ENCODE data around the gene CAMSAP1. TPM values are rescaled to one million over a fixed set of nuclear protein-coding genes. Genes with fewer than 3 reads are reported as not detected.

Gene CAMSAP1
- total and polyA plus RNA-seq, 10 of the 15 experiments (the other 5 are each of a cell fraction or from before 2014, with no cell fraction given), result 1.4 to 24.7 (median 8.0) TPM

GRCh38 chr9:135882011-135882410 lies 25.3 kb downstream of the CAMSAP1 start:
- SMC1A ChIA-PET (ENCODE audit: uncharacterized antibody, unreplicated experiment), result no interaction called here
- Histone ChIP-seq H3K79me2 (ENCODE audit: control insufficient read depth, insufficient read depth, low read length) (peaks cover 11% of the 10 kb centered on the region), H4K20me1 (ENCODE audit: control insufficient read depth, insufficient read depth) (no peaks in the 10 kb centered on the region; the same call in 1 of the 2 replicates), H3K4me3 (no peak overlapping the region), H3K36me3 (ENCODE audit: control insufficient read depth in 2 of 2, insufficient read depth in 2 of 2, low read length in 1 of 2) (peaks cover 0 to 11% of the 10 kb centered on the region in 2 experiments; a peak in 3 of 4 replicates), H3K27me3 (replicated peaks in 1 of 2; ENCODE audit: control insufficient read depth in 2 of 2, insufficient read depth in 2 of 2, low read length in 1 of 2) (no peaks in the 10 kb centered on the region), H3K27ac (ENCODE audit: control insufficient read depth, insufficient read depth) (no peak overlapping the region), H3K4me2 (ENCODE audit: control insufficient read depth, insufficient read depth) (no peak overlapping the region), H3K9me3 (replicated peaks; ENCODE audit: control insufficient read depth, insufficient read depth, low read length) (no peaks in the 10 kb centered on the region), H3K9ac (ENCODE audit: control insufficient read depth, insufficient read depth, low read length) (no peak overlapping the region), H2AFZ (ENCODE audit: control insufficient read depth, low read depth, low read length) (no peak overlapping the region), H3K4me1 (ENCODE audit: control insufficient read depth, insufficient read depth, low read length) (no peaks in the 10 kb centered on the region)
- DNase-seq (ENCODE audit: low read depth, low spot score) (no peak), ATAC-seq (no peak), FAIRE-seq (no peak)
- in situ Hi-C loops (cut with MboI), result no loop called here
- 94% methylated on average over 12 of the region's 12 CpGs for WGBS (ENCODE audit: insufficient coverage, insufficient replicate concordance, low lambda C conversion rate, missing lambda C conversion rate)
- RAD21 ChIA-PET (ENCODE audit: unreplicated experiment), result no interaction called here
- BruUV-seq (replicated peaks), result no TSS peak
- POLR2A ChIA-PET, result no interaction called here
- CTCF ChIA-PET, result no interaction called here
- no peak for TF ChIP-seq NR2C1 (IDR thresholded peaks at IDR 0.05)
- TF ChIP-seq BRCA1 (IDR thresholded peaks at IDR 0.05; ENCODE audit: low read depth, low read length), result no peak
- TF ChIP-seq TCF3 (IDR thresholded peaks at IDR 0.05; ENCODE audit: borderline replicate concordance, insufficient read depth, low read depth, low read length), result no peak
- no peak for TF ChIP-seq ZBTB4 (CRISPR knock-in tag; IDR thresholded peaks at IDR 0.05)
- no peak for TF ChIP-seq STAT3 (IDR thresholded peaks at IDR 0.05; ENCODE audit: low read depth, low read length)
- no peak for TF ChIP-seq NR2F1 (conservative IDR thresholded peaks at IDR 0.05)
- no peak for TF ChIP-seq SUPT20H (IDR thresholded peaks at IDR 0.05; ENCODE audit: borderline replicate concordance, control insufficient read depth, low read depth, low read length)
- intact Hi-C loops (cut with micrococcal nuclease; ENCODE audit: unreplicated experiment), result no loop called here
